DMS79 (cell line): ENCODE results near the gene MISFA.
A peak's percentile ranks its signal among the peaks of the same experiment; 100 is the strongest.
"Not testable (repeated sequence)": the region's sequence is repeated elsewhere in the genome, so short reads cannot be mapped to it uniquely, and the experiment has no call there.

ENCODE experiments used
- DNase-seq: peaks from one replicate; lab custom pipeline; 2025; lab: John Stamatoyannopoulos, UW

Gene MISFA

GRCh38 chr11:18617688-18618341 is 18.2 kb downstream of the MISFA start:
- DNase-seq: no peak

GRCh38 chr11:18618342-18619025 is 18.9 kb downstream of the MISFA start:
- no peak for DNase-seq

- DNase-seq: no peak
Measured at GRCh38 chr11:18623707-18624106, 24.1 kb downstream of the MISFA start.

- DNase-seq: no peak
Measured at GRCh38 chr11:18624161-18624560, 24.6 kb downstream of the MISFA start.

- DNase-seq: no peak
Measured at GRCh38 chr11:18632841-18633240, 33.3 kb downstream of the MISFA start.

- DNase-seq: no peak
Measured at GRCh38 chr11:18633256-18634139, 33.9 kb downstream of the MISFA start.

- DNase-seq: peak; percentile 98
Measured at GRCh38 chr11:18634140-18635032, 34.8 kb downstream of the MISFA start, which contains the start of gene SPTY2D1. Gene SPTY2D1 (minus strand): TSS chr11:18634342. CDS start chr11:18634257, 85 bp downstream.

- no peak for DNase-seq
Measured at GRCh38 chr11:18641677-18642076, 42.1 kb downstream of the MISFA start.

- DNase-seq: not testable (repeated sequence)
Measured at GRCh38 chr11:18643034-18643433, 43.4 kb downstream of the MISFA start.

GRCh38 chr11:18650353-18650752 is 50.8 kb downstream of the MISFA start:
- DNase-seq: no peak

GRCh38 chr11:18650859-18651557 is 51.4 kb downstream of the MISFA start:
- no peak for DNase-seq
